Gastroesophageal sphincter (tissue), 4 donors: Measurements from ENCODE around the gene OR6S1. TPM values are rescaled to one million over a fixed set of nuclear protein-coding genes. Genes with fewer than 3 reads are reported as not detected.

Experiments
- ATAC-seq: fragments of 150-250 bp; one replicate; pipeline ENCODE4 v1.9.1; 2016; ENCODE audit warnings: mild to moderate bottlenecking, moderate library complexity
- H3K27ac ChIP-seq, 4 donors: fragments of 200-600 bp; sonication (generic) in 3 of 4; 1 replicate in 3 of 4; 2 replicates in 1 of 4; pipeline ENCODE4 v1.5.1; 2016 to 2019
- H3K27me3 ChIP-seq: fragments of 200-600 bp; sonication (generic); one replicate; pipeline ENCODE4 v1.5.1; 2019
- H3K36me3 ChIP-seq, 2 donors: fragments of 200-600 bp; sonication (generic); one replicate each; pipeline ENCODE4 v1.5.1; 2019; ENCODE audit warnings: control low read depth in 1 of 2
- H3K4me1 ChIP-seq, 3 donors: fragments of 200-600 bp; sonication (generic); 1 replicate in 2 of 3; 2 replicates in 1 of 3; pipeline ENCODE4 v1.5.1; 2016 to 2019; ENCODE audit warnings: control low read depth in 2 of 3
- H3K4me3 ChIP-seq, 2 donors: fragments of 200-600 bp; sonication (generic); one replicate each; pipeline ENCODE4 v1.5.1; 2019; ENCODE audit warnings: mild to moderate bottlenecking in 1 of 2, moderate library complexity in 1 of 2
- H3K9me3 ChIP-seq, 3 donors: fragments of 200-600 bp; sonication (generic); one replicate each; pipeline ENCODE4 v1.5.1; 2017 to 2019; ENCODE audit warnings: control low read depth in 2 of 3
- EP300 ChIP-seq: sonication (generic); formaldehyde crosslinking; IDR thresholded peaks from one replicate; pipeline ENCODE4 v1.6.1; 2017; ENCODE audit warnings: antibody characterized with exemption, mild to moderate bottlenecking
- POLR2A ChIP-seq, 2 donors: fragments of 450-650 bp; IDR thresholded peaks; one replicate each; pipeline ENCODE4 v1.6.1; 2017; ENCODE audit warnings: antibody characterized with exemption in 2 of 2, mild to moderate bottlenecking in 2 of 2, moderate library complexity in 1 of 2
- POLR2AphosphoS5 ChIP-seq: sonication (generic); formaldehyde crosslinking; IDR thresholded peaks from one replicate; pipeline ENCODE4 v1.6.1; 2017; ENCODE audit warnings: antibody characterized with exemption
- WGBS, 2 donors: methylation state at CpG; one replicate each; pipeline ENCODE4 v1.1.5; 2018; ENCODE audit warnings: low coverage in 1 of 2; 5-methylcytosine and 5-hydroxymethylcytosine counted together
- total RNA-seq, 4 donors: library from RNA; depleted of rRNA; stranded (reverse); fragments of >200 nt; gene quantifications; one replicate each; pipeline ENCODE4 v1.1.0, GENCODE V29; 2016
- TF ChIP-seq, protein P1 (sequence below), 4 experiments: fragments of 200-600 bp in 2 of 4; fragments of 450-650 bp in 2 of 4; sonication (generic) in 1 of 4; IDR thresholded peaks; one replicate each; pipeline ENCODE4 v1.5.1; 2017 to 2019; ENCODE audit warnings: antibody characterized with exemption in 4 of 4, mild to moderate bottlenecking in 2 of 4, moderate library complexity in 2 of 4

Gene OR6S1, protein sequence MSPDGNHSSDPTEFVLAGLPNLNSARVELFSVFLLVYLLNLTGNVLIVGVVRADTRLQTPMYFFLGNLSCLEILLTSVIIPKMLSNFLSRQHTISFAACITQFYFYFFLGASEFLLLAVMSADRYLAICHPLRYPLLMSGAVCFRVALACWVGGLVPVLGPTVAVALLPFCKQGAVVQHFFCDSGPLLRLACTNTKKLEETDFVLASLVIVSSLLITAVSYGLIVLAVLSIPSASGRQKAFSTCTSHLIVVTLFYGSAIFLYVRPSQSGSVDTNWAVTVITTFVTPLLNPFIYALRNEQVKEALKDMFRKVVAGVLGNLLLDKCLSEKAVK
- total RNA-seq, result not detected

DNA sequence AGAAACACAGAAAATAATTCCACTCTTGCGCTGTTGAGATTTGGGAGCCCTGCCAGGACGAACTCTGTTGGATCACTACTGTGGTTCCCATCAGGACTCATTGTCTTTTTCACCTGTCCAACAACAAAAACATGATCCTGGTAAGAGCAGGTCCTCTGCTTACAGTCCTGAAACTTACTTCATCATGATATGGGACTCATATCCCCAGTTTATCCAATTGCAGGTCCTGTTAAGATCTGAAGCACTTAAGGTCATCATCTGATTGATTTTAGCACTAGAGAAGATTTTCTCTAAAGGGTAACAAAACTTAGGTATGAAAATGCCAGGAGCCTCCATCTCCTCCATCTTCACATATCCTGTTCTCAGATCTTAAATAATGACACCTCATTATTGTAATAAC lies at the start of gene OR6S1:
TSS of gene OR6S1 (minus strand) at position 101 of the 400 bp plus-strand sequence. CDS start at position 101, 0 bp downstream.
- Histone ChIP-seq H3K36me3 (no peaks in the 10 kb centered on the region), H3K27me3 (peaks cover 70% of the 10 kb centered on the region)
- WGBS, 2 donors, result 79 to 83% methylated on average over 2 of the region's 2 CpGs

DNA sequence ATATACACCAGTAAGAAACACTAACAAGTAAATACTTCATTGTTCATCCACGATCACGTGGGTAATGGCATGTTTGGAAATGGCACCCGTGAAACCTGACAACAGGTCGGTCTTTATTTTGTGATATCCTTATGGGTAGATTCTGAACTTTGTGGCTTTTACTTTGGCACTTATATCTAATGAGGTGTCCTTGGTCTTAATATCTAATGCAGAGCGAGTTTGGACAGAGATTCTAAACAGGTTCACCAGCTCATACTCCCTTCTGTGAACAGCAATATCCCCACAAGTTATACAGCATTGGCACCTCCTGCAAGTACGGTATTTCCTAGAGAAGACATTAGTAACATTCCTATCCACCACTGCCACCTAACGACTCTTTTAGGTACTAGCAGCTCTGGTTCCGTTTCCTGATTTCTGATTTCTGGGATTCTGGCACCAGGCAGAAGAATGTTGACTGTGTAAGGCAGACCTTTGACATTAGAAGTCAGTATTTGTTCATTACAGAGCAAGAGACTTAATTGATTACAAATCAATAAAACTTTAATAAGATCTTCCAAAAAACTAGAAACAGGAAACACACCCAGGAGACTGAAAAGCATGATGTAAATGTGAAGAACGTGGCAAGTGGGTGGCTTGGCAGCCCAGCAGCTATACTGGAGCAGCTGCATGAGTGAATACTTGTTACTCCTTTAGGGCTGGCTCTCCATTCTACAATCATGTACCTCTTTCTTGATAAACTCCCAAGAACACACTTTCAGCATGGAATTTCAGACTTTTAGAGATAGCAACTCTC lies 49.6 kb upstream of the OR6S1 start:
- H3K36me3 ChIP-seq, result peaks cover 5 to 25% of the 10 kb centered on the region in 2 donors
- WGBS, 2 donors, result 17 to 20% methylated on average over 9 of the region's 9 CpGs
- peak; percentile 65 for ATAC-seq
- TF ChIP-seq POLR2AphosphoS5 (peak; percentile 24), EP300 (no peak)
- TF ChIP-seq, protein P1, sequence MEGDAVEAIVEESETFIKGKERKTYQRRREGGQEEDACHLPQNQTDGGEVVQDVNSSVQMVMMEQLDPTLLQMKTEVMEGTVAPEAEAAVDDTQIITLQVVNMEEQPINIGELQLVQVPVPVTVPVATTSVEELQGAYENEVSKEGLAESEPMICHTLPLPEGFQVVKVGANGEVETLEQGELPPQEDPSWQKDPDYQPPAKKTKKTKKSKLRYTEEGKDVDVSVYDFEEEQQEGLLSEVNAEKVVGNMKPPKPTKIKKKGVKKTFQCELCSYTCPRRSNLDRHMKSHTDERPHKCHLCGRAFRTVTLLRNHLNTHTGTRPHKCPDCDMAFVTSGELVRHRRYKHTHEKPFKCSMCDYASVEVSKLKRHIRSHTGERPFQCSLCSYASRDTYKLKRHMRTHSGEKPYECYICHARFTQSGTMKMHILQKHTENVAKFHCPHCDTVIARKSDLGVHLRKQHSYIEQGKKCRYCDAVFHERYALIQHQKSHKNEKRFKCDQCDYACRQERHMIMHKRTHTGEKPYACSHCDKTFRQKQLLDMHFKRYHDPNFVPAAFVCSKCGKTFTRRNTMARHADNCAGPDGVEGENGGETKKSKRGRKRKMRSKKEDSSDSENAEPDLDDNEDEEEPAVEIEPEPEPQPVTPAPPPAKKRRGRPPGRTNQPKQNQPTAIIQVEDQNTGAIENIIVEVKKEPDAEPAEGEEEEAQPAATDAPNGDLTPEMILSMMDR (IDR thresholded peaks at IDR 0.05), result peak; percentile 69 to 86 (median 80)
- peaks cover 0 to 47% (median 11%) of the 10 kb centered on the region in 3 donors for H3K4me1 ChIP-seq
- H3K27ac ChIP-seq, result no peak overlapping the region
- H3K4me3 ChIP-seq, result no peak overlapping the region
- H3K27me3 ChIP-seq, result no peaks in the 10 kb centered on the region
- H3K9me3 ChIP-seq, result no peaks in the 10 kb centered on the region

More for the DNA sequence above, at the start of gene OR6S1:
- ATAC-seq, result no peak
- H3K4me1 ChIP-seq, result no peaks in the 10 kb centered on the region
- H3K4me3 ChIP-seq, result no peak within 1 kb of the TSS
- H3K9me3 ChIP-seq, result no peaks in the 10 kb centered on the region
- TF ChIP-seq EP300 (no peak), POLR2A (IDR thresholded peaks at IDR 0.05) (no peak), POLR2AphosphoS5 (no peak)
- TF ChIP-seq, protein P1 (IDR thresholded peaks at IDR 0.05), result no peak
- no peak within 1 kb of the TSS for H3K27ac ChIP-seq

DNA sequence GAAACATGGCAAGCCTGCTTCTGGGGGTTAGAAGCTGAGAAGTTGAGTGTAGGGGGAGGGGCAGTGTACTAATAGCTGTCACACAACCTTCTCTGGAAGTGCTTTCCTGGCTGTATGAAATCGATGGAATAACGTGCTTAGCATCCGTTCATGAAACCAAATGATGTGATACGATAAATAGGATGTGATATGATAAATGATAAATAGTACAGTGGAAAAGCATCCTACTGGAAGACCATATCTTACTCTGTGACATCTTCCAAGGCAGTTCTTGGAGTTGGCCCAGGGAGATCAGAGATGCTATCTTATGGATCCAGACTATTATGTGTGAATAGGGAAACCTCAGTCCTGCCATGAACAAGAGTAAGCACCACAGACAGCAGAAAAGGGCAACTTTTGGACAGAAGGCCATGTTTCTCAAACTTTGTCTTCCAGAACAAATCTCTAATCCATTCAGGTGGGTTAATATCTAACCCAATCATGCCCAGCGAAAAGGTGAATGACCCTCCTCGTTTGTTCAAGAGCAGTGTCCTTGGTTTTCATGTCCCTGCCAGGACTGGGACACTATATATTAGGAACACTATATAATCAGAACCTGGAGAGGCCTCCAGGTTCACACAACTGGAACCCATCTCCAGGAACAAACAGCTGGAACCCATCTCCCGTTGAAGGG lies 46.8 kb upstream of the OR6S1 start, which contains the start of gene ANG:
TSS of gene ANG (plus strand) at position 598 of the 673 bp plus-strand sequence. CDS start 4,801 bp downstream, outside the sequence.
- no peaks in the 10 kb centered on the region for H3K36me3 ChIP-seq
- H3K4me3 ChIP-seq, result no peak within 1 kb of the TSS
- H3K4me1 ChIP-seq, result peaks cover 0 to 58% (median 11%) of the 10 kb centered on the region in 3 donors
- ATAC-seq, result no peak
- no peaks in the 10 kb centered on the region for H3K9me3 ChIP-seq
- TF ChIP-seq POLR2A (IDR thresholded peaks at IDR 0.05) (no peak), EP300 (no peak), POLR2AphosphoS5 (no peak)
- TF ChIP-seq, protein P1 (IDR thresholded peaks at IDR 0.05), result no peak
- no peaks in the 10 kb centered on the region for H3K27me3 ChIP-seq
- 68 to 77% methylated on average over 4 to 7 of the region's 7 CpGs for WGBS, 2 donors
- no peak within 1 kb of the TSS for H3K27ac ChIP-seq

DNA sequence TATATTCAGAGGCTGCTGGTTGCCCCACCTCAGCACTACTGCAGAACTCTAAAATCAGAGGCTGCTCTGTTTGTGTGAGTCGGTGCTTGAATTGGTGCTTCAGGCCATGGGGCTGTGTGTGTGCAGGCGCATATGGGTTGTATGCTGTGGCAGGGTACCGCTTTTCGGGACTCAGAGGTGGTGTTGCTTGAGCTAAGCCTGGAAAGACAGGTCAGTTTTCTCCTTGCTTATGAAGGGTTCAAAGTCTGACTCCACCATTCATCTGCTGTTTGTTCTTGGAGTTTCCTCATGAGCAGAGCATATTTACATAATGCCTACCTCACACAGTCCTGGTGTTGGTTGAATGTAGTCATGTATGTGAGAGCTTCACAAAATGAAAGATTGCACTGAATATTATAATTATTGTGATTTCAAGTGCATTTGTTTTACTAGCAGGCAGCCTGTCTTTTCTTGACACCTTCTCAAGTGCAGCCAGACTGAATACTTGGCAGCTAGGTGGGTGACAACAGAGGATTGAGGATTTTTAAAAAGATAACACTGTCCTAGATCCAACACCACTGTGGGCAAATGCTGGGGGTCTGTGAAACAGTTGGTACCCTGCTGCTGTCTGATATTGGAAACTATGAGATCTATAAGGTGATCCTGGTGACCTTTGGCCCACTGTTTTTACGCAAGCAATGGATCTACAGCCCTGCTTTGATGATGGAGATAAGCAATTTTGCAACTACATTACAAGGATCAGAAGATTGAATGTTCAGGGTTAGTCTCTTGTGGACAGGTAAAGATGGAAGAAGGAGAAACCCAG lies 46.1 kb upstream of the OR6S1 start:
- Histone ChIP-seq H3K36me3 (no peaks in the 10 kb centered on the region), H3K4me3 (no peak overlapping the region), H3K27me3 (no peaks in the 10 kb centered on the region), H3K27ac (no peak overlapping the region), H3K9me3 (no peaks in the 10 kb centered on the region), H3K4me1 (peaks cover 0 to 58% (median 11%) of the 10 kb centered on the region in 3 donors)
- 80 to 85% methylated on average over 1 to 4 of the region's 5 CpGs for WGBS, 2 donors
- ATAC-seq, result no peak
- TF ChIP-seq EP300, result no peak
- TF ChIP-seq, protein P1 (IDR thresholded peaks at IDR 0.05), result no peak
- no peak for TF ChIP-seq POLR2AphosphoS5
- no peak for TF ChIP-seq POLR2A (IDR thresholded peaks at IDR 0.05)
